Bronchial epithelial cell (primary cell): ENCODE results near the gene SYCP3. TPM values are rescaled to one million over a fixed set of nuclear protein-coding genes. Genes with fewer than 3 reads are reported as not detected.
A peak's percentile ranks its signal among the peaks of the same experiment; 100 is the strongest.

Experiments used
- DNase-seq: peaks from one replicate; pipeline ENCODE4 v3.0.0-alpha.2; 2010; ENCODE audit warnings: low read depth
- FAIRE-seq: peaks from 2 replicates; lab custom pipeline; 2011; peaks lifted over from hg19 to GRCh38; lab: Jason Lieb, UNC
- H3K27me3 ChIP-seq: 2 replicates; pipeline ENCODE4 v1.5.1; 2011; ENCODE audit warnings: low read length; ENCODE audit not compliant: control insufficient read depth, insufficient read depth
- H3K36me3 ChIP-seq: 2 replicates; pipeline ENCODE4 v1.5.1; 2011; ENCODE audit warnings: low read length; ENCODE audit not compliant: control insufficient read depth, insufficient read depth
- H3K4me3 ChIP-seq: 2 replicates; pipeline ENCODE4 v1.5.1; 2011; ENCODE audit warnings: mild to moderate bottlenecking, low read depth, low read length, control low read depth
- CTCF ChIP-seq: IDR thresholded peaks from 2 replicates; pipeline ENCODE4 v1.5.1; 2011; ENCODE audit warnings: mild to moderate bottlenecking, moderate library complexity, low read length, control low read depth, inconsistent platforms; ENCODE audit not compliant: insufficient read depth, severe bottlenecking
- total RNA-seq: library from RNA; depleted of rRNA; stranded (reverse); fragments of >200 nt; gene quantifications from 2 replicates; pipeline ENCODE4 v1.2.1, GENCODE V29; 2014

Gene SYCP3
- total RNA-seq, 1 donor from 2014 or later = under 0.01 TPM

- Histone ChIP-seq H3K4me3 (no peak overlapping the region), H3K27me3 (no peaks in the 10 kb centered on the region), H3K36me3 (peaks cover 2% of the 10 kb centered on the region)
- FAIRE-seq (no peak), DNase-seq (peak; percentile 41)
- TF ChIP-seq CTCF = peak; percentile 45
These were observed 20.3 kb upstream of the SYCP3 start for GRCh38 chr12:101759396-101760047.

- DNase-seq = no peak
- TF ChIP-seq CTCF = no peak
- Histone ChIP-seq H3K27me3 (no peaks in the 10 kb centered on the region), H3K36me3 (peaks cover 1% of the 10 kb centered on the region), H3K4me3 (no peak overlapping the region)
- FAIRE-seq = peak; percentile 89
These were observed 10.9 kb upstream of the SYCP3 start for GRCh38 chr12:101750152-101750551.

- DNase-seq = no peak
- Histone ChIP-seq H3K36me3 (peaks cover 1% of the 10 kb centered on the region), H3K4me3 (no peak overlapping the region), H3K27me3 (no peaks in the 10 kb centered on the region)
- FAIRE-seq = no peak
- TF ChIP-seq CTCF = no peak
These were observed 10.4 kb upstream of the SYCP3 start for GRCh38 chr12:101749657-101750056.

GRCh38 chr12:101748907-101749306 lies 9.6 kb upstream of the SYCP3 start:
- no peak overlapping the region for H3K4me3 ChIP-seq
- TF ChIP-seq CTCF = no peak
- FAIRE-seq (no peak), DNase-seq (no peak)
- peaks cover 1% of the 10 kb centered on the region for H3K36me3 ChIP-seq
- H3K27me3 ChIP-seq = no peaks in the 10 kb centered on the region

GRCh38 chr12:101747697-101748096 lies 8.4 kb upstream of the SYCP3 start:
- TF ChIP-seq CTCF = no peak
- FAIRE-seq = no peak

GRCh38 chr12:101746661-101747060 lies 7.4 kb upstream of the SYCP3 start:
- TF ChIP-seq CTCF = no peak
- Histone ChIP-seq H3K4me3 (no peak overlapping the region), H3K27me3 (no peaks in the 10 kb centered on the region), H3K36me3 (peaks cover 1% of the 10 kb centered on the region)
- no peak for FAIRE-seq
- DNase-seq = no peak

More at GRCh38 chr12:101747697-101748096, 8.4 kb upstream of the SYCP3 start:
- Histone ChIP-seq H3K36me3 (peaks cover 1% of the 10 kb centered on the region), H3K4me3 (no peak overlapping the region), H3K27me3 (no peaks in the 10 kb centered on the region)
- DNase-seq = no peak
